Measurements from ENCODE around the gene MUC21. TPM values are rescaled to one million over a fixed set of nuclear protein-coding genes. Genes with fewer than 3 reads are reported as not detected.
A peak's percentile ranks its signal among the peaks of the same experiment; 100 is the strongest.

The MUC21 gene
- total and polyA plus RNA-seq, 9 of the 15 experiments (the other 6 are each of a cell fraction or from before 2014, with no cell fraction given) = not detected

- TF ChIP-seq, protein P1, sequence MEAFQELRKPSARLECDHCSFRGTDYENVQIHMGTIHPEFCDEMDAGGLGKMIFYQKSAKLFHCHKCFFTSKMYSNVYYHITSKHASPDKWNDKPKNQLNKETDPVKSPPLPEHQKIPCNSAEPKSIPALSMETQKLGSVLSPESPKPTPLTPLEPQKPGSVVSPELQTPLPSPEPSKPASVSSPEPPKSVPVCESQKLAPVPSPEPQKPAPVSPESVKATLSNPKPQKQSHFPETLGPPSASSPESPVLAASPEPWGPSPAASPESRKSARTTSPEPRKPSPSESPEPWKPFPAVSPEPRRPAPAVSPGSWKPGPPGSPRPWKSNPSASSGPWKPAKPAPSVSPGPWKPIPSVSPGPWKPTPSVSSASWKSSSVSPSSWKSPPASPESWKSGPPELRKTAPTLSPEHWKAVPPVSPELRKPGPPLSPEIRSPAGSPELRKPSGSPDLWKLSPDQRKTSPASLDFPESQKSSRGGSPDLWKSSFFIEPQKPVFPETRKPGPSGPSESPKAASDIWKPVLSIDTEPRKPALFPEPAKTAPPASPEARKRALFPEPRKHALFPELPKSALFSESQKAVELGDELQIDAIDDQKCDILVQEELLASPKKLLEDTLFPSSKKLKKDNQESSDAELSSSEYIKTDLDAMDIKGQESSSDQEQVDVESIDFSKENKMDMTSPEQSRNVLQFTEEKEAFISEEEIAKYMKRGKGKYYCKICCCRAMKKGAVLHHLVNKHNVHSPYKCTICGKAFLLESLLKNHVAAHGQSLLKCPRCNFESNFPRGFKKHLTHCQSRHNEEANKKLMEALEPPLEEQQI (IDR thresholded peaks at IDR 0.05) = no peak
- no peak for TF ChIP-seq SRSF3 (IDR thresholded peaks at IDR 0.05; ENCODE audit: insufficient read depth, low read length)
- 0 out of 2 replicates have a peak, but pooled peaks have one; percentile 14 for TF ChIP-seq DIDO1 (tag; IDR thresholded peaks at IDR 0.05; ENCODE audit: low read depth)
Measured at GRCh38 chr6:30974490-30975252, 8.8 kb upstream of the MUC21 start (continued).

GRCh38 chr6:30979141-30979540, 4.4 kb upstream of the MUC21 start:
- intact Hi-C loops (cut with micrococcal nuclease) = no loop called here
- H3K36me3 ChIP-seq (ENCODE audit: control insufficient read depth, insufficient read depth, low read length) = no peaks in the 10 kb centered on the region
- H3K4me2 ChIP-seq (ENCODE audit: insufficient read depth, low read length) = no peak overlapping the region
- FAIRE-seq = no peak
- DNase-seq (ENCODE audit: extremely low read depth in 1 of 4, low spot score in 3 of 4) = no peak
- no peak overlapping the region for H3K4me3 ChIP-seq
- CTCF ChIA-PET (ENCODE audit: low intra/inter-chr PET ratio) = no interaction called here
- WGBS (ENCODE audit: insufficient coverage, low coverage, missing lambda C conversion rate) = 0% methylated on average over 1 of the region's 1 CpG
- no TSS peak for BruUV-seq (replicated peaks)
- no peaks in the 10 kb centered on the region for H4K20me1 ChIP-seq (replicated peaks; ENCODE audit: control insufficient read depth, insufficient read depth, low read length)
- in situ Hi-C loops (cut with MboI) = no loop called here
- peaks cover 37 to 51% of the 10 kb centered on the region in 2 experiments for H3K27me3 ChIP-seq (ENCODE audit: control insufficient read depth in 2 of 2, insufficient read depth in 2 of 2, low read length in 2 of 2)
- no peak overlapping the region for H2AFZ ChIP-seq (ENCODE audit: low read depth, low read length)
- no peaks in the 10 kb centered on the region for H3K9me3 ChIP-seq (replicated peaks; ENCODE audit: control insufficient read depth, insufficient read depth, low read depth, low read length)
- TF ChIP-seq ETS2 (tag; IDR thresholded peaks at IDR 0.05; ENCODE audit: borderline replicate concordance, poor library complexity, severe bottlenecking) (no peak), MYNN (IDR thresholded peaks at IDR 0.05) (no peak), MYNN (CRISPR knock-in tag; IDR thresholded peaks at IDR 0.05) (no peak), CEBPG (CRISPR knock-in tag; IDR thresholded peaks at IDR 0.05) (no peak), CEBPG (tag; conservative IDR thresholded peaks at IDR 0.05 in 1 of 2, IDR thresholded peaks at IDR 0.05 in 1 of 2) (no peak), SUPT5H (IDR thresholded peaks at IDR 0.05) (no peak)
- H3K9me1 ChIP-seq (ENCODE audit: control insufficient read depth, insufficient read depth, low read length) = no peaks in the 10 kb centered on the region
- no peak overlapping the region for H3K9ac ChIP-seq (ENCODE audit: insufficient read depth in 1 of 2, low read depth in 2 of 2, low read length in 2 of 2)
- H3K27ac ChIP-seq (ENCODE audit: extremely low read depth, low read depth, low read length) = no peak overlapping the region
- ATAC-seq = no peak
- POLR2A ChIA-PET = no interaction called here
- H3K79me2 ChIP-seq (ENCODE audit: control insufficient read depth, insufficient read depth, low read length) = no peaks in the 10 kb centered on the region
- H3K4me1 ChIP-seq (replicated peaks in 1 of 2; ENCODE audit: control insufficient read depth in 2 of 2, insufficient read depth in 2 of 2, low read length in 2 of 2) = no peaks in the 10 kb centered on the region
